Endothelial cell of umbilical vein (primary cell): ENCODE data around the gene RAMP1. TPM values are rescaled to one million over a fixed set of nuclear protein-coding genes. Genes with fewer than 3 reads are reported as not detected.

Experiments
- BruUV-seq: library from RNA; stranded (reverse); fragments of 400-500 nt; replicated peaks from 2 replicates; lab custom pipeline; 2021; lab: Mats Ljungman, UMichigan
- CTCF ChIA-PET: fragments of 300-600, 350-600 bp; sonication (Branson Sonifier 250); formaldehyde crosslinking; loops from one replicate; lab custom pipeline; 2021; ENCODE audit warnings: antibody characterized with exemption, inconsistent platforms; lab: Charles Lee
- POLR2A ChIA-PET: fragments of 300-600, 350-600 bp; sonication (Branson Sonifier 250); formaldehyde crosslinking; loops from one replicate; lab custom pipeline; 2021; ENCODE audit warnings: antibody characterized with exemption, inconsistent platforms; lab: Charles Lee
- DNase-seq: peaks from one replicate; pipeline ENCODE4 v3.0.0-alpha.2; 2011; ENCODE audit warnings: low read depth, low spot score
- FAIRE-seq: peaks from 2 replicates; lab custom pipeline; 2011; peaks lifted over from hg19 to GRCh38; lab: Jason Lieb, UNC
- H2AFZ ChIP-seq: 2 replicates; pipeline ENCODE4 v1.6.0; 2012; ENCODE audit warnings: low read depth, low read length, control low read depth, inconsistent platforms
- H3K27ac ChIP-seq: 2 replicates; pipeline ENCODE4 v1.5.1; 2011; ENCODE audit warnings: low read depth, mild to moderate bottlenecking, control low read depth, low read length, moderate library complexity; ENCODE audit not compliant: insufficient read depth
- H3K27me3 ChIP-seq, 2 experiments: 2 replicates each; pipeline versions ENCODE4 v1.6.0 to v1.6.1; 2011; ENCODE audit warnings: low read length in 2 of 2, mixed read lengths in 1 of 2; ENCODE audit not compliant: control insufficient read depth in 2 of 2, insufficient read depth in 2 of 2
- H3K36me3 ChIP-seq, 2 experiments: 2 replicates in 1 of 2; 3 replicates in 1 of 2; pipeline ENCODE4 v1.5.1; 2011; ENCODE audit warnings: low read length in 2 of 2, mild to moderate bottlenecking in 1 of 2, moderate library complexity in 1 of 2; ENCODE audit not compliant: control insufficient read depth in 2 of 2, insufficient read depth in 2 of 2; ENCODE audit errors: extremely low read depth in 1 of 2
- H3K4me1 ChIP-seq: 3 replicates; pipeline ENCODE4 v1.5.1; 2011; ENCODE audit warnings: mild to moderate bottlenecking, low read length; ENCODE audit not compliant: control insufficient read depth, insufficient read depth; ENCODE audit errors: extremely low read depth
- H3K4me2 ChIP-seq: 2 replicates; pipeline ENCODE4 v1.6.1; 2011; ENCODE audit warnings: low read length, control low read depth, mixed read lengths; ENCODE audit not compliant: insufficient read depth
- H3K4me3 ChIP-seq, 3 experiments: fragments of 200-600 bp in 1 of 3; sonication (generic), shearing (Covaris generic) in 1 of 3; replicated peaks in 1 of 3; 2 replicates each; pipeline ENCODE4 v1.5.1; 2011 to 2016; ENCODE audit warnings: control low read depth in 3 of 3, low read length in 3 of 3, mild to moderate bottlenecking in 2 of 3, inconsistent platforms in 1 of 3, low read depth in 1 of 3, moderate library complexity in 1 of 3; ENCODE audit not compliant: insufficient read depth in 1 of 3
- H3K79me2 ChIP-seq: 2 replicates; pipeline ENCODE4 v1.6.0; 2012; ENCODE audit warnings: low read length, inconsistent platforms; ENCODE audit not compliant: control insufficient read depth, insufficient read depth
- H3K9ac ChIP-seq: replicated peaks from 2 replicates; pipeline ENCODE3; 2011; ENCODE audit warnings: low read length, control low read depth; ENCODE audit not compliant: insufficient read depth; ENCODE audit errors: extremely low read depth
- H3K9me1 ChIP-seq: replicated peaks from 3 replicates; pipeline ENCODE4 v1.6.0; 2011; ENCODE audit warnings: mild to moderate bottlenecking, low read length; ENCODE audit not compliant: control insufficient read depth, insufficient read depth; ENCODE audit errors: extremely low read depth
- H3K9me3 ChIP-seq: replicated peaks from 2 replicates; pipeline ENCODE4 v1.5.1; 2012; ENCODE audit warnings: low read length, inconsistent platforms; ENCODE audit not compliant: control insufficient read depth, insufficient read depth
- H4K20me1 ChIP-seq: replicated peaks from 2 replicates; pipeline ENCODE3; 2011; ENCODE audit warnings: mild to moderate bottlenecking, low read length; ENCODE audit not compliant: control insufficient read depth, insufficient read depth; ENCODE audit errors: extremely low read depth
- GATA2 ChIP-seq: IDR thresholded peaks from 2 replicates; pipeline ENCODE4 v1.7.0; 2011; ENCODE audit warnings: low read depth, mild to moderate bottlenecking, moderate library complexity, mixed read lengths, low read length; ENCODE audit not compliant: insufficient read length, insufficient read depth
- JUN ChIP-seq: IDR thresholded peaks from 2 replicates; pipeline ENCODE4 v1.6.1; 2011; ENCODE audit warnings: borderline replicate concordance, low read depth; ENCODE audit not compliant: insufficient read length, insufficient read depth
- MAX ChIP-seq: IDR thresholded peaks from 2 replicates; pipeline ENCODE4 v1.6.1; 2011; ENCODE audit not compliant: insufficient read depth, insufficient read length
- MYC ChIP-seq: IDR thresholded peaks from one replicate; pipeline ENCODE4 v1.6.1; 2011; ENCODE audit warnings: mild to moderate bottlenecking, low read depth, low read length
- dilution Hi-C: fragments of 300-500 bp; cut with MboI; formaldehyde crosslinking; loops from one replicate; pipeline ENCODE4 v1.15.0; 2019; ENCODE audit warnings: low sequenced_read_pairs; ENCODE audit not compliant: extremely low pct_ligation_motif_present
- intact Hi-C: fragments of 100-400 bp; cut with micrococcal nuclease; formaldehyde crosslinking; loops from one replicate; pipeline ENCODE4 v1.10.0; 2022
- polyA plus RNA-seq, 4 experiments: library from polyadenylated mRNA; depleted of rRNA in 3 of 4; stranded (reverse) in 3 of 4; unstranded in 1 of 4; fragments of >200 nt; gene quantifications; 2 replicates each; pipeline versions ENCODE4 v1.2.1 to v1.2.3, GENCODE V29; 2011 to 2012; ENCODE audit warnings: missing spikeins in 1 of 4
- total RNA-seq: library from RNA; stranded (reverse); gene quantifications from 2 replicates; pipeline ENCODE4 v1.2.3, GENCODE V29; 2021
- TF ChIP-seq, protein P1 (sequence below), 2 donors: IDR thresholded peaks; 1 replicate in 1 of 2; 2 replicates in 1 of 2; pipeline ENCODE4 v1.5.1; 2011; ENCODE audit warnings: low read length in 2 of 2, mild to moderate bottlenecking in 2 of 2, moderate library complexity in 2 of 2, control low read depth in 1 of 2, inconsistent platforms in 1 of 2, low read depth in 1 of 2; ENCODE audit not compliant: insufficient read depth in 1 of 2; ENCODE audit errors: extremely low read depth in 1 of 2

Gene RAMP1
- total and polyA plus RNA-seq, 2 donors (not counting 3 experiments of a cell fraction or from before 2014, with no cell fraction given), result 0.18 TPM; not detected in 1

DNA sequence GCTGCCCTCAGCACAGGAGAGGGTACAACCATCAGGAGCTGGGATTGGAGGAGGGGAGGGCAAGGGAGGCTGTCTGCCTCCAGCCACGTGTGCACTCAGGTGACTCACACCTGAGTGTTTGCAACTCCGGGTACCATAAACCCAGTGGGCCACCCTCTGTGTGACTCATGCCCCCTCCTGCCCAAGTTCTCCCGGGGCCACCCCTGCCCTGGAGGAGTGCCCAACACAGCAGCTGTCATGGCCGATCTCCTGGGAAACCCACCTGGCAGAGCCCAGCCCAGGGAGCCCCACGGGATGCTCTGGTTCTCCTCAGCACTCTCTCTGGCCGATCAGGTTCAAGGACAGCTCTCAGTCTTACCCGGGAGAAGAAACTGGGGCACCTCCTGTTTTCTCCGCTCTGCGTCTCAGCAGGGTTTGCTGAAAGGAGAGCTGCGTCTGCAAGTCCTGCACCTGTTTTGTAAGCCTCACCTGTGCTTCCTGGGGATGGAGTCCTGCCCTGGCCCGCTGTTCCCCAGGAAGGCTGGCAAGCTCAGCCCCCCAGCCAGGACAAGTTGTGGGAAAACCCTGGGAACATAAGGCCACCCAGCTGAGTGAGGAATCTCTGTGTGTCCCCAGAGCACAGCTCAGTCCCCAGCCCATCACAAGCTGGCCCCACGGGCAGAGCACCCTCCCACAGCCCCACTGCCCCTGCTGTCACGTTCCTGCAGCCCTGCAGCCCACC, 63.4 kb downstream of the RAMP1 start:
- Histone ChIP-seq H3K36me3 (no peaks in the 10 kb centered on the region), H3K9me3 (no peaks in the 10 kb centered on the region), H3K4me3 (no peak overlapping the region), H3K9ac (no peak overlapping the region), H3K27ac (no peak overlapping the region), H3K79me2 (no peaks in the 10 kb centered on the region), H4K20me1 (no peaks in the 10 kb centered on the region), H3K27me3 (no peaks in the 10 kb centered on the region), H3K4me1 (no peaks in the 10 kb centered on the region), H3K4me2 (no peak overlapping the region), H3K9me1 (no peaks in the 10 kb centered on the region), H2AFZ (no peak overlapping the region)
- dilution Hi-C loops (no loop called here), intact Hi-C loops (loop anchor here (1.0 to 10.0 kb wide), 6 partner anchors 44 to 342 kb away; partner anchors contain the start of genes ESPNL and SCLY)
- BruUV-seq, result no TSS peak
- CTCF ChIA-PET, result interaction anchor here (0.5 to 1.9 kb wide), 23 partner anchors 9 to 544 kb away, joined by 3 to 10 read pairs (median 4); partner anchors contain the start of gene SCLY
- no peak for FAIRE-seq
- POLR2A ChIA-PET, result no interaction called here
- no peak for DNase-seq
- TF ChIP-seq, protein P1, sequence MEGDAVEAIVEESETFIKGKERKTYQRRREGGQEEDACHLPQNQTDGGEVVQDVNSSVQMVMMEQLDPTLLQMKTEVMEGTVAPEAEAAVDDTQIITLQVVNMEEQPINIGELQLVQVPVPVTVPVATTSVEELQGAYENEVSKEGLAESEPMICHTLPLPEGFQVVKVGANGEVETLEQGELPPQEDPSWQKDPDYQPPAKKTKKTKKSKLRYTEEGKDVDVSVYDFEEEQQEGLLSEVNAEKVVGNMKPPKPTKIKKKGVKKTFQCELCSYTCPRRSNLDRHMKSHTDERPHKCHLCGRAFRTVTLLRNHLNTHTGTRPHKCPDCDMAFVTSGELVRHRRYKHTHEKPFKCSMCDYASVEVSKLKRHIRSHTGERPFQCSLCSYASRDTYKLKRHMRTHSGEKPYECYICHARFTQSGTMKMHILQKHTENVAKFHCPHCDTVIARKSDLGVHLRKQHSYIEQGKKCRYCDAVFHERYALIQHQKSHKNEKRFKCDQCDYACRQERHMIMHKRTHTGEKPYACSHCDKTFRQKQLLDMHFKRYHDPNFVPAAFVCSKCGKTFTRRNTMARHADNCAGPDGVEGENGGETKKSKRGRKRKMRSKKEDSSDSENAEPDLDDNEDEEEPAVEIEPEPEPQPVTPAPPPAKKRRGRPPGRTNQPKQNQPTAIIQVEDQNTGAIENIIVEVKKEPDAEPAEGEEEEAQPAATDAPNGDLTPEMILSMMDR (IDR thresholded peaks at IDR 0.05; ENCODE audit: extremely low read depth in 1 of 2, insufficient read depth in 1 of 2, low read depth in 1 of 2, low read length in 2 of 2), result no peak
- TF ChIP-seq MAX, result no peak
- TF ChIP-seq GATA2, result no peak
- TF ChIP-seq JUN, result no peak
- no peak for TF ChIP-seq MYC
